Esophagus muscularis mucosa (tissue), 3 donors: Measurements from ENCODE around the gene ST3GAL6.

Experiments
- CTCF ChIP-seq, 3 experiments: fragments of 200-600 bp in 2 of 3; fragments of 450-650 bp in 1 of 3; sonication (generic) in 2 of 3; IDR thresholded peaks; one replicate each; pipeline ENCODE4 v1.5.1; 2017 to 2019; ENCODE audit warnings: antibody characterized with exemption in 3 of 3, mild to moderate bottlenecking in 2 of 3, moderate library complexity in 1 of 3
- POLR2AphosphoS5 ChIP-seq, 2 donors: sonication (generic); formaldehyde crosslinking; IDR thresholded peaks; one replicate each; pipeline ENCODE4 v1.6.1; 2017; ENCODE audit warnings: antibody characterized with exemption in 2 of 2

DNA sequence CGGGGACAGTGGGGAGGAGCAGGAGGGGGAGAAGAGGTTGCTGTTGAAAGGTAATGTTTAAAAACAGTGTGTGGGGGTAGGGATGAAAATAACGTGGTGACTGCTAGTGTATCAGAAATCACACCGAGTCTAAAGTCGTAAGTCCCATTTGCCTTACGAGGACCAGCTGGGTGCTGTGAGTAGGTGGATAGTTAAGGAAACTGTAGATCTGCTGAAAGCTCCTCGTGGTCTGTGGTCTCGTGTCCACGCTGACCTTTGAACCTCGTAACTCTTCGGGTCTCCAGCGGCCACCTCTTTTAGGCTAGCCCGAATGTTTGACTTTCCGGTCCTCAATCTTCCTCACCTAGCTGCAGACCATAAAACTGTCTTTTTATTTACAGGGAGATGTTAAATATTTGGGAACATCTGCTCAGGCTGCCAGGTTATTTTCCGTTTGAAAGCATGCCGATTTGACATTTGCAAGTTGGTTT is 29.3 kb upstream of the ST3GAL6 start:
- TF ChIP-seq CTCF (IDR thresholded peaks at IDR 0.05) (no peak), POLR2AphosphoS5 (IDR thresholded peaks at IDR 0.05) (no peak)
